Measurements from ENCODE around the gene FEM1C. TPM values are rescaled to one million over a fixed set of nuclear protein-coding genes. Genes with fewer than 3 reads are reported as not detected.

Gene FEM1C
- total and polyA plus RNA-seq, 2 of the 4 experiments (the other 2 are of a cell fraction) = 6.3 to 21.5 TPM

DNA sequence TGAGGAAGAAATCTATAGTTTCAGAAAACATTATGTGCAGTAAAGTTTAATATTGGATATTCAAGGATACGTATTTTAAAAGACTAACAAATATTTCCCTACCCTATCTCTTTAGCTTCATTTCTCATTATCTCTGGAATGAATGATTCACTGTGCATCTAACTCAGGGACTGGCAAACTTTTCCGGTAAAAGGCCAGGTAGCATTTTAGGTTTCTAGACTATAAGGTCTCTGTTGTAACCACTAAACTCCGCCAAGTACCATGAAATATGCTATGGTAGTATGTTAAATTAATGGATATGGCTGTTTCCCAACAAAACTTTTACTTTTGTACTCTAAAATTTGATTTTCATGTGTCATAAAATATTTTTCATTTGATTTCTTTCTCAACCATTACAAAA is 13.2 kb downstream of the FEM1C start:
- no peak for TF ChIP-seq CEBPB (IDR thresholded peaks at IDR 0.05; ENCODE audit: low read depth, low read length)
- no peak for TF ChIP-seq FOS (IDR thresholded peaks at IDR 0.05; ENCODE audit: low read depth, low read length)
- TF ChIP-seq RAD21 (IDR thresholded peaks at IDR 0.05; ENCODE audit: low read length) = no peak
- no peak for TF ChIP-seq MAFK (IDR thresholded peaks at IDR 0.05; ENCODE audit: low read depth, low read length)
- no peak for TF ChIP-seq RFX5 (IDR thresholded peaks at IDR 0.05; ENCODE audit: low read depth, low read length)
- no peak for TF ChIP-seq CHD1 (IDR thresholded peaks at IDR 0.05; ENCODE audit: low read depth, low read length)
- no peak for TF ChIP-seq RCOR1 (IDR thresholded peaks at IDR 0.05; ENCODE audit: insufficient replicate concordance, low read length)
- no peak for TF ChIP-seq BHLHE40 (IDR thresholded peaks at IDR 0.05; ENCODE audit: low read depth, low read length)
- no peak for TF ChIP-seq NFE2L2 (IDR thresholded peaks at IDR 0.05; ENCODE audit: low read depth, low read length)
- no peak for TF ChIP-seq MAZ (IDR thresholded peaks at IDR 0.05; ENCODE audit: borderline replicate concordance, low read depth, low read length)
- TF ChIP-seq SMC3 (IDR thresholded peaks at IDR 0.05; ENCODE audit: low read depth, low read length) = no peak
- TF ChIP-seq, protein P1, sequence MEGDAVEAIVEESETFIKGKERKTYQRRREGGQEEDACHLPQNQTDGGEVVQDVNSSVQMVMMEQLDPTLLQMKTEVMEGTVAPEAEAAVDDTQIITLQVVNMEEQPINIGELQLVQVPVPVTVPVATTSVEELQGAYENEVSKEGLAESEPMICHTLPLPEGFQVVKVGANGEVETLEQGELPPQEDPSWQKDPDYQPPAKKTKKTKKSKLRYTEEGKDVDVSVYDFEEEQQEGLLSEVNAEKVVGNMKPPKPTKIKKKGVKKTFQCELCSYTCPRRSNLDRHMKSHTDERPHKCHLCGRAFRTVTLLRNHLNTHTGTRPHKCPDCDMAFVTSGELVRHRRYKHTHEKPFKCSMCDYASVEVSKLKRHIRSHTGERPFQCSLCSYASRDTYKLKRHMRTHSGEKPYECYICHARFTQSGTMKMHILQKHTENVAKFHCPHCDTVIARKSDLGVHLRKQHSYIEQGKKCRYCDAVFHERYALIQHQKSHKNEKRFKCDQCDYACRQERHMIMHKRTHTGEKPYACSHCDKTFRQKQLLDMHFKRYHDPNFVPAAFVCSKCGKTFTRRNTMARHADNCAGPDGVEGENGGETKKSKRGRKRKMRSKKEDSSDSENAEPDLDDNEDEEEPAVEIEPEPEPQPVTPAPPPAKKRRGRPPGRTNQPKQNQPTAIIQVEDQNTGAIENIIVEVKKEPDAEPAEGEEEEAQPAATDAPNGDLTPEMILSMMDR (conservative IDR thresholded peaks at IDR 0.05; ENCODE audit: low read depth, low read length) = no peak
- TF ChIP-seq, protein P2, sequence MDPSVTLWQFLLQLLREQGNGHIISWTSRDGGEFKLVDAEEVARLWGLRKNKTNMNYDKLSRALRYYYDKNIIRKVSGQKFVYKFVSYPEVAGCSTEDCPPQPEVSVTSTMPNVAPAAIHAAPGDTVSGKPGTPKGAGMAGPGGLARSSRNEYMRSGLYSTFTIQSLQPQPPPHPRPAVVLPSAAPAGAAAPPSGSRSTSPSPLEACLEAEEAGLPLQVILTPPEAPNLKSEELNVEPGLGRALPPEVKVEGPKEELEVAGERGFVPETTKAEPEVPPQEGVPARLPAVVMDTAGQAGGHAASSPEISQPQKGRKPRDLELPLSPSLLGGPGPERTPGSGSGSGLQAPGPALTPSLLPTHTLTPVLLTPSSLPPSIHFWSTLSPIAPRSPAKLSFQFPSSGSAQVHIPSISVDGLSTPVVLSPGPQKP (IDR thresholded peaks at IDR 0.05; ENCODE audit: borderline replicate concordance, low read depth, low read length) = no peak
- H3K9ac ChIP-seq (ENCODE audit: low read depth, low read length) = no peak overlapping the region
- no peak overlapping the region for H3K18ac ChIP-seq (ENCODE audit: low read depth, low read length)
- ATAC-seq (ENCODE audit: low read depth) (no peak), DNase-seq (no peak)
- H3K9me1 ChIP-seq (ENCODE audit: insufficient read depth, low read length) = peaks cover 2% of the 10 kb centered on the region
- H3K4ac ChIP-seq (ENCODE audit: low read depth, low read length) = no peak overlapping the region
- no peak overlapping the region for H2BK20ac ChIP-seq (ENCODE audit: low read depth, low read length)
- intact Hi-C loops (cut with micrococcal nuclease) (no loop called here), in situ Hi-C loops (cut with MboI; ENCODE audit: low sequenced_read_pairs) (no loop called here), dilution Hi-C loops (cut with HindIII; ENCODE audit: low sequenced_read_pairs, unreplicated experiment) (no loop called here)
- ChIA-PET CTCF (no interaction called here), POLR2A (ENCODE audit: unreplicated experiment) (no interaction called here)
- no TSS peak for BruUV-seq (replicated peaks)
- H4K91ac ChIP-seq (ENCODE audit: insufficient read depth, low read depth, low read length) = no peak overlapping the region
- no peak overlapping the region for H3K27ac ChIP-seq (ENCODE audit: insufficient read depth, low read length)
- no CpG with 5 or more reads among the region's 3 CpGs for WGBS, 2 experiments (ENCODE audit: extremely low coverage in 2 of 2, insufficient read length in 1 of 2)
- H2AK9ac ChIP-seq (replicated peaks; ENCODE audit: low read depth, low read length, poor library complexity) = no peak overlapping the region
- peaks cover 4% of the 10 kb centered on the region for H3K4me1 ChIP-seq (ENCODE audit: control insufficient read depth, insufficient read depth, low read length)
- peaks cover 7% of the 10 kb centered on the region for H3K36me3 ChIP-seq (ENCODE audit: control insufficient read depth, insufficient read depth, low read length)
- H4K8ac ChIP-seq (ENCODE audit: low read depth in 2 of 2, low read length in 2 of 2) = no peak overlapping the region
- H3K27me3 ChIP-seq (ENCODE audit: control insufficient read depth, insufficient read depth, low read length) = no peaks in the 10 kb centered on the region
- no peaks in the 10 kb centered on the region for H3K9me3 ChIP-seq (ENCODE audit: control insufficient read depth, insufficient read depth, low read length)
- no peak overlapping the region for H2BK15ac ChIP-seq (ENCODE audit: low read depth, low read length)
- no peak overlapping the region for H2AK5ac ChIP-seq (ENCODE audit: low read depth, low read length)
- H3K4me2 ChIP-seq (ENCODE audit: low read depth, low read length) = no peak overlapping the region
- H3K23ac ChIP-seq (ENCODE audit: low read depth, low read length) = no peak overlapping the region
- peaks cover 10 to 34% of the 10 kb centered on the region in 2 experiments for H3K79me1 ChIP-seq (ENCODE audit: low read depth in 1 of 2, low read length in 2 of 2)
- H3K56ac ChIP-seq (ENCODE audit: extremely low read depth, insufficient read depth, low read length) = no peak overlapping the region
- H2AFZ ChIP-seq (replicated peaks; ENCODE audit: low read length, poor library complexity) = no peak overlapping the region
- no peak overlapping the region for H3K14ac ChIP-seq (replicated peaks; ENCODE audit: low read depth, low read length)
- no peak overlapping the region for H2BK120ac ChIP-seq (ENCODE audit: low read depth, low read length)
- peaks cover 50% of the 10 kb centered on the region; the same call in 1 of the 2 replicates for H4K20me1 ChIP-seq (ENCODE audit: insufficient read depth, low read length)
- no peak overlapping the region for H2BK5ac ChIP-seq (ENCODE audit: low read depth, low read length, poor library complexity, severe bottlenecking)
- no peak overlapping the region for H3K4me3 ChIP-seq (ENCODE audit: insufficient read depth, low read depth, low read length)
- H4K5ac ChIP-seq (ENCODE audit: low read depth, low read length) = no peak overlapping the region
